ENCODE data around the gene MGST2. TPM values are rescaled to one million over a fixed set of nuclear protein-coding genes. Genes with fewer than 3 reads are reported as not detected.
A peak's percentile ranks its signal among the peaks of the same experiment; 100 is the strongest.

Gene MGST2
- total and polyA plus RNA-seq, 4 donors: 51.7 to 171 (median 60.1) TPM

GRCh38 chr4:139736661-139737060 is 71.0 kb downstream of the MGST2 start:
- Histone ChIP-seq H3K4me1 (ENCODE audit: control insufficient read depth in 5 of 5, insufficient read depth in 5 of 5, low read length in 5 of 5) (peaks cover 12 to 52% (median 19%) of the 10 kb centered on the region in 5 donors), H3K36me3 (ENCODE audit: control insufficient read depth in 4 of 4, insufficient read depth in 4 of 4, low read length in 4 of 4) (no peaks in the 10 kb centered on the region), H3K9ac (ENCODE audit: insufficient read depth in 1 of 2, low read length in 2 of 2) (peak overlapping the region in 1 of 2 donors; percentile 27), H3K27me3 (ENCODE audit: control insufficient read depth in 3 of 3, insufficient read depth in 3 of 3, low read length in 2 of 3) (no peaks in the 10 kb centered on the region), H3K9me3 (ENCODE audit: control insufficient read depth in 4 of 4, insufficient read depth in 3 of 4, low read length in 3 of 4) (no peaks in the 10 kb centered on the region), H3K27ac (ENCODE audit: low read depth in 1 of 2, low read length in 1 of 2) (peak overlapping the region in 1 of 2 donors; percentile 21), H3K4me3 (no peak overlapping the region)
- ATAC-seq (ENCODE audit: insufficient read depth, low FRiP score) (no peak), DNase-seq (no peak)
- WGBS, 2 donors: 65 to 77% methylated on average over 2 of the region's 2 CpGs
- TF ChIP-seq CTCF (IDR thresholded peaks at IDR 0.05; ENCODE audit: control extremely low read depth, extremely low read depth): no peak

GRCh38 chr4:139738846-139739613 is 73.4 kb downstream of the MGST2 start:
- Histone ChIP-seq H3K4me1 (ENCODE audit: control insufficient read depth in 5 of 5, insufficient read depth in 5 of 5, low read length in 5 of 5) (peaks cover 12 to 38% (median 23%) of the 10 kb centered on the region in 5 donors), H3K9ac (ENCODE audit: insufficient read depth in 1 of 2, low read length in 2 of 2) (no peak overlapping the region), H3K27ac (ENCODE audit: low read depth in 1 of 2, low read length in 1 of 2) (no peak overlapping the region), H3K4me3 (no peak overlapping the region), H3K36me3 (ENCODE audit: control insufficient read depth in 4 of 4, insufficient read depth in 4 of 4, low read length in 4 of 4) (no peaks in the 10 kb centered on the region), H3K27me3 (ENCODE audit: control insufficient read depth in 3 of 3, insufficient read depth in 3 of 3, low read length in 2 of 3) (no peaks in the 10 kb centered on the region), H3K9me3 (ENCODE audit: control insufficient read depth in 4 of 4, insufficient read depth in 3 of 4, low read length in 3 of 4) (no peaks in the 10 kb centered on the region)
- 84 to 94% methylated on average over 2 of the region's 2 CpGs for WGBS, 2 donors
- ATAC-seq (ENCODE audit: insufficient read depth, low FRiP score) (no peak), DNase-seq (no peak)
- TF ChIP-seq CTCF (IDR thresholded peaks at IDR 0.05; ENCODE audit: control extremely low read depth, extremely low read depth): no peak

GRCh38 chr4:139740121-139740520 is 74.5 kb downstream of the MGST2 start:
- TF ChIP-seq CTCF (IDR thresholded peaks at IDR 0.05; ENCODE audit: control extremely low read depth, extremely low read depth): no peak
- 39 to 57% methylated on average over 5 of the region's 5 CpGs for WGBS, 2 donors
- ATAC-seq (ENCODE audit: insufficient read depth, low FRiP score): peak; percentile 17
- DNase-seq: no peak
- no peaks in the 10 kb centered on the region for H3K27me3 ChIP-seq (ENCODE audit: control insufficient read depth in 3 of 3, insufficient read depth in 3 of 3, low read length in 2 of 3)
- no peaks in the 10 kb centered on the region for H3K36me3 ChIP-seq (ENCODE audit: control insufficient read depth in 4 of 4, insufficient read depth in 4 of 4, low read length in 4 of 4)
- peak overlapping the region in 1 of 2 donors; percentile 1 for H3K9ac ChIP-seq (ENCODE audit: insufficient read depth in 1 of 2, low read length in 2 of 2)
- peaks cover 12 to 34% (median 19%) of the 10 kb centered on the region in 5 donors for H3K4me1 ChIP-seq (ENCODE audit: control insufficient read depth in 5 of 5, insufficient read depth in 5 of 5, low read length in 5 of 5)
- no peaks in the 10 kb centered on the region for H3K9me3 ChIP-seq (ENCODE audit: control insufficient read depth in 4 of 4, insufficient read depth in 3 of 4, low read length in 3 of 4)
- peak overlapping the region; percentile 80 to 84 for H3K27ac ChIP-seq (ENCODE audit: low read depth in 1 of 2, low read length in 1 of 2)
- H3K4me3 ChIP-seq: no peak overlapping the region

All from lung (tissue), 12 donors.